HS-5 (cell line): ENCODE measurements around the gene ENO2.

Experiments
- DNase-seq: peaks from one replicate; pipeline ENCODE4 v3.0.0-alpha.2; 2012; ENCODE audit warnings: low read depth

ENO2 gene

GRCh38 chr12:6932766-6933165 lies 18.4 kb downstream of the ENO2 start:
- DNase-seq, result no peak

- no peak for DNase-seq
These were observed 19.7 kb downstream of the ENO2 start for GRCh38 chr12:6934110-6934509.

GRCh38 chr12:6935371-6936193 lies 21.2 kb downstream of the ENO2 start:
- DNase-seq, result no peak

- DNase-seq, result no peak
These were observed 21.8 kb downstream of the ENO2 start for GRCh38 chr12:6936194-6936635.

- DNase-seq, result no peak
These were observed 22.5 kb downstream of the ENO2 start for GRCh38 chr12:6936636-6937480.

GRCh38 chr12:6937481-6938352 lies 23.3 kb downstream of the ENO2 start:
- peak; percentile 78 for DNase-seq

- DNase-seq, result no peak
These were observed 24.2 kb downstream of the ENO2 start for GRCh38 chr12:6938353-6939190.

GRCh38 chr12:6939191-6939540 lies 24.8 kb downstream of the ENO2 start:
- DNase-seq, result no peak

GRCh38 chr12:6941267-6941666 lies 26.9 kb downstream of the ENO2 start:
- DNase-seq, result no peak

GRCh38 chr12:6941782-6942181 lies 27.4 kb downstream of the ENO2 start:
- DNase-seq, result no peak

GRCh38 chr12:6942331-6942665 lies 27.9 kb downstream of the ENO2 start:
- no peak for DNase-seq

- DNase-seq, result no peak
These were observed 29.0 kb downstream of the ENO2 start for GRCh38 chr12:6943389-6943721.

GRCh38 chr12:6943722-6944380 lies 29.5 kb downstream of the ENO2 start, which contains the start of the genes C12orf57 and RNU7-1:
Gene C12orf57 (plus strand): TSS chr12:6944022. CDS start chr12:6944122, 100 bp downstream.
Gene RNU7-1 (plus strand): TSS chr12:6943816.
- peak; percentile 90 for DNase-seq

GRCh38 chr12:6944381-6945186 lies 30.2 kb downstream of the ENO2 start:
- peak; percentile 73 for DNase-seq

GRCh38 chr12:6945613-6946012 lies 31.2 kb downstream of the ENO2 start:
- no peak for DNase-seq

GRCh38 chr12:6946033-6946919 lies 31.9 kb downstream of the ENO2 start:
- no peak for DNase-seq

GRCh38 chr12:6946920-6947374 lies 32.6 kb downstream of the ENO2 start:
- DNase-seq, result no peak

GRCh38 chr12:6947615-6948014 lies 33.2 kb downstream of the ENO2 start:
- no peak for DNase-seq
